Measurements from ENCODE around the gene AIMP2. TPM values are rescaled to one million over a fixed set of nuclear protein-coding genes. Genes with fewer than 3 reads are reported as not detected.
"Not testable (repeated sequence)": the region's sequence is repeated elsewhere in the genome, so short reads cannot be mapped to it uniquely, and the experiment has no call there.

AIMP2 gene
- total RNA-seq, 2 experiments from 2014 or later, result 39.3 to 41.7 TPM

GRCh38 chr7:6010370-6010769 is 1.3 kb downstream of the AIMP2 start:
- POLR2A ChIA-PET; DNase-seq; ATAC-seq; H3K27me3 Mint-ChIP-seq (ENCODE audit: low read depth); H3K9me3 Mint-ChIP-seq (ENCODE audit: insufficient read depth): not testable (repeated sequence)
- Mint-ChIP-seq H3K36me3 (ENCODE audit: low read depth) (peaks cover 27% of the 10 kb centered on the region), H3K27ac (peak overlapping the region; percentile 72), H3K4me3 (peak overlapping the region; percentile 89), H3K4me1 (ENCODE audit: low read depth) (peaks cover 38% of the 10 kb centered on the region)
- CTCF ChIA-PET, result interaction anchor here (1.1 kb wide), 1 partner anchor 154 kb away, joined by 4 read pairs; no protein-coding TSS in a partner anchor

- Mint-ChIP-seq H3K27me3 (ENCODE audit: low read depth) (no peaks in the 10 kb centered on the region), H3K27ac (peak overlapping the region; percentile 57), H3K4me3 (no peak overlapping the region), H3K9me3 (ENCODE audit: insufficient read depth) (no peaks in the 10 kb centered on the region), H3K36me3 (ENCODE audit: low read depth) (peaks cover 34% of the 10 kb centered on the region), H3K4me1 (ENCODE audit: low read depth) (peaks cover 37% of the 10 kb centered on the region)
- ATAC-seq, result no peak
- POLR2A ChIA-PET, result no interaction called here
- CTCF ChIA-PET, result no interaction called here
- DNase-seq, result no peak
Observed at GRCh38 chr7:6011541-6011940, 2.5 kb downstream of the AIMP2 start.

- no peak for DNase-seq
- ChIA-PET CTCF (no interaction called here), POLR2A (no interaction called here)
- ATAC-seq, result no peak
- no peaks in the 10 kb centered on the region for H3K27me3 Mint-ChIP-seq (ENCODE audit: low read depth)
- peaks cover 30% of the 10 kb centered on the region for H3K4me1 Mint-ChIP-seq (ENCODE audit: low read depth)
- H3K4me3 Mint-ChIP-seq, result no peak overlapping the region
- peak overlapping the region; percentile 57 for H3K27ac Mint-ChIP-seq
- no peaks in the 10 kb centered on the region for H3K9me3 Mint-ChIP-seq (ENCODE audit: insufficient read depth)
- peaks cover 42% of the 10 kb centered on the region for H3K36me3 Mint-ChIP-seq (ENCODE audit: low read depth)
Observed at GRCh38 chr7:6012355-6013104, 3.5 kb downstream of the AIMP2 start.

- no peak for DNase-seq
- peaks cover 61% of the 10 kb centered on the region for H3K36me3 Mint-ChIP-seq (ENCODE audit: low read depth)
- no peak for ATAC-seq
- ChIA-PET CTCF (interaction anchor here (1.6 kb wide), 1 partner anchor 11 kb away, joined by 5 read pairs; no protein-coding TSS in a partner anchor), POLR2A (no interaction called here)
- H3K27ac Mint-ChIP-seq, result peak overlapping the region; percentile 46
- H3K9me3 Mint-ChIP-seq (ENCODE audit: insufficient read depth), result no peaks in the 10 kb centered on the region
- H3K27me3 Mint-ChIP-seq (ENCODE audit: low read depth), result no peaks in the 10 kb centered on the region
- peaks cover 15% of the 10 kb centered on the region for H3K4me1 Mint-ChIP-seq (ENCODE audit: low read depth)
- H3K4me3 Mint-ChIP-seq, result no peak overlapping the region
Observed at GRCh38 chr7:6015917-6016652, 7.0 kb downstream of the AIMP2 start.

GRCh38 chr7:6016653-6016966 is 7.5 kb downstream of the AIMP2 start:
- Mint-ChIP-seq H3K27ac (peak overlapping the region; percentile 46), H3K36me3 (ENCODE audit: low read depth) (peaks cover 63% of the 10 kb centered on the region), H3K27me3 (ENCODE audit: low read depth) (no peaks in the 10 kb centered on the region), H3K9me3 (ENCODE audit: insufficient read depth) (no peaks in the 10 kb centered on the region), H3K4me1 (ENCODE audit: low read depth) (peaks cover 11% of the 10 kb centered on the region), H3K4me3 (no peak overlapping the region)
- POLR2A ChIA-PET, result no interaction called here
- CTCF ChIA-PET, result no interaction called here
- DNase-seq (no peak), ATAC-seq (no peak)

GRCh38 chr7:6020371-6021286 is 11.6 kb downstream of the AIMP2 start:
- Mint-ChIP-seq H3K4me1 (ENCODE audit: low read depth) (peaks cover under 1% of the 10 kb centered on the region), H3K9me3 (ENCODE audit: insufficient read depth) (no peaks in the 10 kb centered on the region), H3K4me3 (no peak overlapping the region), H3K27ac (no peak overlapping the region), H3K27me3 (ENCODE audit: low read depth) (no peaks in the 10 kb centered on the region), H3K36me3 (ENCODE audit: low read depth) (peaks cover 79% of the 10 kb centered on the region)
- DNase-seq (no peak), ATAC-seq (no peak)
- CTCF ChIA-PET, result interaction anchor here (1.0 kb wide), 1 partner anchor 86 kb away, joined by 4 read pairs; no protein-coding TSS in a partner anchor
- POLR2A ChIA-PET, result interaction anchor here (1.0 kb wide), 1 partner anchor 13 kb away, joined by 3 read pairs; no protein-coding TSS in a partner anchor

- Mint-ChIP-seq H3K4me3 (no peak overlapping the region), H3K27me3 (ENCODE audit: low read depth) (no peaks in the 10 kb centered on the region), H3K4me1 (ENCODE audit: low read depth) (peaks cover 18% of the 10 kb centered on the region), H3K9me3 (ENCODE audit: insufficient read depth) (no peaks in the 10 kb centered on the region), H3K27ac (no peak overlapping the region), H3K36me3 (ENCODE audit: low read depth) (peaks cover 81% of the 10 kb centered on the region)
- ChIA-PET POLR2A (interaction anchor here (0.6 to 0.7 kb wide), 2 partner anchors 13 to 358 kb away, joined by 3 read pairs; partner anchors contain the start of genes AIMP2 and PMS2), CTCF (no interaction called here)
- ATAC-seq (no peak), DNase-seq (no peak)
Observed at GRCh38 chr7:6022707-6023106, 13.6 kb downstream of the AIMP2 start.

GRCh38 chr7:6023974-6024435 is 14.9 kb downstream of the AIMP2 start:
- H3K36me3 Mint-ChIP-seq (ENCODE audit: low read depth), result peaks cover 85% of the 10 kb centered on the region
- H3K4me1 Mint-ChIP-seq (ENCODE audit: low read depth), result peaks cover 22% of the 10 kb centered on the region
- H3K27ac Mint-ChIP-seq, result peak overlapping the region; percentile 16
- no peak for DNase-seq
- CTCF ChIA-PET, result interaction anchor here (1.6 to 2.9 kb wide), 2 partner anchors 16 to 27 kb away, joined by 3 to 8 read pairs; partner anchors contain the start of genes AIMP2 and PMS2
- no peak for ATAC-seq
- H3K9me3 Mint-ChIP-seq (ENCODE audit: insufficient read depth), result no peaks in the 10 kb centered on the region
- POLR2A ChIA-PET, result interaction anchor here (1.6 kb wide), 1 partner anchor 15 kb away, joined by 4 read pairs; the partner anchor contains the start of genes AIMP2 and PMS2
- no peaks in the 10 kb centered on the region for H3K27me3 Mint-ChIP-seq (ENCODE audit: low read depth)
- no peak overlapping the region for H3K4me3 Mint-ChIP-seq

GRCh38 chr7:6026011-6026819 is 17.1 kb downstream of the AIMP2 start:
- DNase-seq, result peak; percentile 86
- peaks cover 73% of the 10 kb centered on the region for H3K36me3 Mint-ChIP-seq (ENCODE audit: low read depth)
- no peaks in the 10 kb centered on the region for H3K27me3 Mint-ChIP-seq (ENCODE audit: low read depth)
- H3K4me3 Mint-ChIP-seq, result peak overlapping the region; percentile 68
- H3K9me3 Mint-ChIP-seq (ENCODE audit: insufficient read depth), result no peaks in the 10 kb centered on the region
- ATAC-seq, result peak; percentile 99
- H3K27ac Mint-ChIP-seq, result peak overlapping the region; percentile 89
- ChIA-PET CTCF (interaction anchor here (0.6 to 4.0 kb wide), 11 partner anchors 11 to 298 kb away, joined by 3 to 18 read pairs (median 4); partner anchors contain the start of genes AIMP2 and PMS2), POLR2A (interaction anchor here (0.6 kb wide), 1 partner anchor 56 kb away, joined by 3 read pairs; no protein-coding TSS in a partner anchor)
- H3K4me1 Mint-ChIP-seq (ENCODE audit: low read depth), result peaks cover 25% of the 10 kb centered on the region

- H3K27me3 Mint-ChIP-seq (ENCODE audit: low read depth), result no peaks in the 10 kb centered on the region
- peaks cover 70% of the 10 kb centered on the region for H3K36me3 Mint-ChIP-seq (ENCODE audit: low read depth)
- CTCF ChIA-PET, result interaction anchor here (0.7 to 4.0 kb wide), 9 partner anchors 12 to 297 kb away, joined by 3 to 18 read pairs (median 4); no protein-coding TSS in a partner anchor
- no peak for DNase-seq
- H3K4me1 Mint-ChIP-seq (ENCODE audit: low read depth), result peaks cover 25% of the 10 kb centered on the region
- POLR2A ChIA-PET, result interaction anchor here (0.7 kb wide), 1 partner anchor 17 kb away, joined by 3 read pairs; no protein-coding TSS in a partner anchor
- no peaks in the 10 kb centered on the region for H3K9me3 Mint-ChIP-seq (ENCODE audit: insufficient read depth)
- ATAC-seq, result no peak
- H3K27ac Mint-ChIP-seq, result peak overlapping the region; percentile 89
- H3K4me3 Mint-ChIP-seq, result peak overlapping the region; percentile 68
Observed at GRCh38 chr7:6026820-6027311, 17.8 kb downstream of the AIMP2 start.
